GM21825 (cell line): ENCODE results near the gene DNAH12.
"Not testable (repeated sequence)": the region's sequence is repeated elsewhere in the genome, so short reads cannot be mapped to it uniquely, and the experiment has no call there.

Source experiments
- ATAC-seq: cut with Tn5 transposase; IDR thresholded peaks from one replicate; pipeline ENCODE4 v1.9.1; 2021; ENCODE audit warnings: mild to moderate bottlenecking, moderate library complexity; ENCODE audit not compliant: unreplicated experiment

Gene DNAH12

DNA sequence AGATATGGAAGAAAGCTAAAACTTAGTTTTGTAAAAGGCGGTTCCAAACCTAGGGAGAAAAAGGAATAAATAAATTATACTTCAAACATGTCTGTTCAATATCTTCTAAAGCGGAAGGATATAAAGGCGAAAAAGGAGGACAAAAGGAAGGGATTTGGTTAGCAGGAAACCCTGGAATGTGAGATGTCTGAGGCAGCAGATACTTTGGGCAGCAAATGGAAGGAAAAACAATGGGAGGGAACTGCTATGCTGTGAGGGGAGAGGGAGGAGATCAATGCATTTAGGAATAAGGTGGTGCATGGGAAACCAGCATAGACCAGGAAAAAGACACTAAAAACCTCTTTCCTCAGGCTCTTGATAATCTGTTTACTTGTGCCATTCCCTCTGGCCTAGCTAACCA is 120.8 kb downstream of the DNAH12 start:
- ATAC-seq = no peak

- ATAC-seq = no peak
These were observed 122.8 kb downstream of the DNAH12 start for GRCh38 chr3:57421336-57421735.

DNA sequence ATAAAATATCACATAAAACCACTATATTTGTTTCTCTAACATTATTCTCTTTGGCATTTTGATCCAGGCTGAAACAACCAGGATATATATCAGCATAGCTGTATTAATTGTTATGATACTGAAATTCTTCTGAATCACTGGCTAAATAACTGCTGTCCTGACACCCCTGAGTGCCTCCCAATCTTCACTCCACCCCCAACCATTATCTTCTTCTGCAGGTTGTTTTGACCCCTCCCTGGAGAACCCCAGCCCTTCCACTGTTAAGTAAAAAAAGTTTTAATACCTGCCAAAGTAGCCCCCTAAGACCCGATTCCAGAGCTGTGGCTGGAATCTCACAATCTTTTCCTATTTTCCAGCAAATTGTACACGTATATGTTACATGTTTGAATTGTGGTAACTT is 124.1 kb downstream of the DNAH12 start:
- ATAC-seq = no peak

- no peak for ATAC-seq
These were observed 132.4 kb downstream of the DNAH12 start for GRCh38 chr3:57411715-57412114.

GRCh38 chr3:57409471-57409870 is 134.7 kb downstream of the DNAH12 start:
- ATAC-seq = no peak

GRCh38 chr3:57402675-57403074 is 141.5 kb downstream of the DNAH12 start:
- no peak for ATAC-seq

DNA sequence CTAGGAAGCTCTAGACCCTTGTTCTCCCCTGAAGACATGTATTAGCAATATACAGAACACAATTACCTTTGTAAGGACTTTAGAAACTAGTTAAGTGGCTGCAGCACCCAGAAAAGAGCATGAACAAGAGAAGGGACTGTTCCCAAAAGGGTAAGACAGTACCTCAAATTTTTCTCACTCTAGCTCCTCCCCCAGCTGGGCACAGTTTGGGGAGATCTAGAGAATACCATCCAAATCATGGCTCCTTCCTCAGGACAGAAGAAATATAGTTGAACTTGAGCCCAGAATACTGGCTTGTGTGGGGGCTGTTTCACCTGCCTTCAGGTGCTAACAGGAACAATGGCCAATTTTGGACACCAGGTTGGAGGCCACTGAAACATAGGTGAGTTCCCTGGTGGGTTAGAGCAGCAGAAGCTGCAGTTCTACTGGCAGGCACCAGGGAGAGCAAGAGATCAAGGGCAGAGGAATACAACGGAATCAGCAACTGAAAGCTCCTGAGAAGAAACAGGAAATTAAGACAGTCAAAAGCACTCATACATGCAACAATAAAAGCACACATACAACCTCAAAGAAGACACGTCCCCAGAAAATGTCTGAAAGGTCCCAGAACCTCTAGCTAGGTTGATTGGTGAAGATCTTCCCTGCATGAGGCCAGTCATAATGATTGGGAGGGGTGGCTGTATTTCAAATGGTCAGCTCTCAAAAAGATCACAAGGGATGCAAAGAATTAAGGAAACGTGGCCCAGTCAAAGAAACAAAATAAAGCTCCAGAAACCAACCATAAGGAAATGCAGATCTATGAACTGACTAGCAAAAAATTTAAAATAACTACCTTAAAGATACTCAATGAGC is 146.7 kb downstream of the DNAH12 start:
- peak; percentile 95 for ATAC-seq

DNA sequence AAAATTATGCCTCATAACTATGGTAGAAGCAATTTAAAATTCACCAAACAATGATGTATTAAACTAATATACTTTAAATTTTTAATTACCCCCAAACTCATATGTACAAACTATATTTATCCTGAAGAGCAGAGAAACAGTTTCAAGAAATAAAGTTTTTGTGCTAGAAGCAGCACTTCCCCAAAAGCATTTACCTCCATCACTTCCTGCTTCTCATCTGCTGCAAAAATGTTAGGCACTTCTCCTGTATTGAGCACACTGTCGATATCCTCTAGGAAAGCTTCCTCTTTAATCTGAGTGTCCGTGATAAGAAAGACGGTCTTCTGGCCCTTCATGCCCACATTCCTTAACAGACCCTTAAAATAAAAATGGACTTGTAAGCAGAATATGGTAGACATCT is 150.2 kb downstream of the DNAH12 start:
- no peak for ATAC-seq

GRCh38 chr3:57391767-57392166 is 152.4 kb downstream of the DNAH12 start:
- ATAC-seq = no peak

- no peak for ATAC-seq
These were observed 154.9 kb downstream of the DNAH12 start for GRCh38 chr3:57389271-57389670.

DNA sequence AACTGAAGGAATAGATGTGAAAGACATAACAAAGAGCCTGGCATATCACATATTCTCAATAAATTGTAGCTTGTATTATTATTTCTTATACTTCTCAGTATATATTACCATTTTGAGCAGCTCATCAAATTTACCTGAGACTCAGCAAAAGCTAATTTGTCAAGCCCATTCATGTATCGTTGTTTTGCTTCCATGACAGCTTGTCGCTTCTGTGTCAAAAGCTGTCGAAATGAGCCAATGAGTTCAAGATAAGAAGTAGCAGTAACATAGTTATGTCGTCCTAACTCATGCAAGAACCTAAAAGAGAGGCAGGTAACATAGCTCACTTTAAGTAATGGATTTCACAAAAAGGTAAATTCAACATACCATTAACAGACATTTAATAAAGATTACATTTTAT is 157.8 kb downstream of the DNAH12 start:
- no peak for ATAC-seq

GRCh38 chr3:57385498-57385897 is 158.6 kb downstream of the DNAH12 start:
- ATAC-seq = no peak

GRCh38 chr3:57383838-57384237 is 160.3 kb downstream of the DNAH12 start:
- ATAC-seq = no peak

DNA sequence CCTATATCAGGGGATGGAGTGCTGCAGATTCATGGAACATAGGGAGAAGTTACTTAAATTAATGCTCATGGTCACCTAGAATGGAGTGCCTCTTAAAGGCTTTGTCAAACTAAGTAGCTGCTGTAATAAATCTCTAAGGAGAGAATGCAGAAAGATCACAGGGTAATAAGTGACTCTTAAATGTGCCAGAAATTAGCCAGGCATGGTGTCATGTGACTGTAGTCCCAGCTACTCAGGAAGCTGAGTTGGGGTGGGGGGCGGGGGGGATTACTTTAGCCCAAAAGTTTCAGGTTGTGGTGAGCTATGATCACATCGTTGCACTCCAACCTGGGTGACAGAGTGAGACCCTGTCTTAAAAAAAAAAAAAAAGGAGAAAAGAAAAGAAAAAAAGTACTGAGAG is 160.7 kb downstream of the DNAH12 start:
- ATAC-seq = no peak

DNA sequence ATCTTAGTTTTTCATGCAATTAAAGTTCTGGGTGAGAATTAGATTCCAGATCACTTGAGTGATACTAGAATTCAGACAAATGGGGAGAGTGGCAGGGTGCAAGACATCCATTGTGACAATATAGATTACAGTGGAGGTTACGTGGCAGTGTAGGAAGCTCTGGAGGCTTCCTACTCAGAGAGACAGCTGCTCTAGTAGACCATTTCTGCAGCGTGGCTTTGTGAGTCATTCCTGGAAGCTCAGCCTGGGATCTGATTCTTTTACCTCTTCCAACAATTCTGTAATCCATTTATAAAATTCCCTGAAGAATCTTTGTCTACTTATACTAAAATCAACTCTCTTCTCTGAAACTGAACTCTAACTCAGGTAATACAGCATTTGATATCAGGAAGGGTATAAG is 161.2 kb downstream of the DNAH12 start:
- ATAC-seq = no peak

DNA sequence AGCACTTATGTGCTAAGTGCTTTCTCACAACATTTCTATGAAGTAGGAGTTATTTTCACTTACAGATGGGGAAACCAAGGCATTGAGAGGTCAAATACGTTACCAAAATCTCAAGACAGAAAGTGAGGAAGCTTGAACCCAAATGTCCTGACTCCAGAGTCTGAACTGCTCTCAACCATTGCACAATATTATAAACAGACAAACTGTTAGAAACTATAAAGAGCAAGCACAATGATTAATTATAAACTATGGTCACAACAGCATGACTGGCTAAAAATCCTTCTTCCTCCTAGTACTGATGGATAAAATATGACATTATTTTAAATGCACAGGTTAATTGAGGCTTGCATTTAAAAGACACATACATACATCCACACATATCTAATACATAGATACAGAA is 173.8 kb downstream of the DNAH12 start:
- ATAC-seq = no peak

- not testable (repeated sequence) for ATAC-seq
These were observed 179.1 kb downstream of the DNAH12 start for GRCh38 chr3:57365089-57365488.

- not testable (repeated sequence) for ATAC-seq
These were observed 187.9 kb downstream of the DNAH12 start for GRCh38 chr3:57356275-57356674.

GRCh38 chr3:57354768-57355167 is 189.4 kb downstream of the DNAH12 start:
- no peak for ATAC-seq

DNA sequence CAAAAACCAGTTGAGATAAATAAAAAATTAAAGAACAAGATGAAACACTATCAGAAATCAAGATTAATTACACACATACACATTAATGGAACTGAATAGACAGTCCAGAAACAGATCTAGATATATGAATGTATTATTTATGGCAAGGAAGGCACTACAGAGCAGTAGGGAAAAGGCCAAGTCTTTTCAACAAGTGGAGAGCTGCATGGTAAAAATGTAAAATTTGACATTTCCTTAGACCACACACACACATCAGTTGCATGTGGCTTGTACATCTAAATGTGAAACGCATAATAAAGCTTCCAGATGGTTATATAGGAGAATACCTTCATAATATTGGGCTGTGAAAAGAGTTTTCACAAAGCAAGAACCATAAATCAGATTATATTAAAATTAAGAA is 193.9 kb downstream of the DNAH12 start:
- no peak for ATAC-seq

- not testable (repeated sequence) for ATAC-seq
These were observed 205.0 kb downstream of the DNAH12 start for GRCh38 chr3:57339071-57339642.

DNA sequence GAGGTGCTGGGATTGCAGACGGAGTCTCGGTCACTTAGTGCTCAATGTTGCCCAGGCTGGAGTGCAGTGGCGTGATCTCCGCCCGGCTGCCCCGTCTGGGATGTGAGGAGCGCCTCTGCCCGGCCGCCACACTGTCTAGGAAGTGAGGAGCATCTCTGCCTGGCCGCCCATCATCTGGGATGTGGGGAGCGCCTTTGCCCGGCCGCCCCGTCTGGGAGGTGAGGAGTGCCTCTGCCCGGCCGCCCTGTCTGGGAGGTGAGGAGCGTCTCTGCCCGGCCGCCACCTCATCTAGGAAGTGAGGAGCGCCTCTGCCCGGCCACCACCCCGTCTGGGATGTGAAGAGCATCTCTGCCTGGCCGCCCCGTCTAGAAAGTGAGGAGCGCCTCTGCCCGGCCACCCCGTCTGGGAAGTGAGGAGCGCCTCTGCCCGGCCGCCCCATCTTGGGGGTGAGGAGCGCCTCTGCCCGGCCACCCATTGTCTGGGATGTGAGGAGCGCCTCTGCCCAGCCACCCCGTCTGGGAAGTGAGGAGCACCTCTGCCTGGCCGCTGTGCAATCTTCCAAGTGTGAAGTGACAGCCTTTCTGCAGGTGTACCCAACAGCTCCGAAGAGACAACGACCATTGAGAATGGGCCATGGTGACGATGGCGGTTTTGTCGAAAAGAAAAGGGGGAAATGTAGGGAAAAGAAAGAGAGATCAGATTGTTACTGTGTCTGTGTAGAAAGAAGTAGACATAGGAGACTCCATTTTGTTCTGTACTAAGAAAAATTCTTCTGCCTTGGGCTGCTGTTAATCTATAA is 205.7 kb downstream of the DNAH12 start:
- not testable (repeated sequence) for ATAC-seq
